Pancreas (tissue), 10 donors: ENCODE data around the gene METTL1. TPM values are rescaled to one million over a fixed set of nuclear protein-coding genes. Genes with fewer than 3 reads are reported as not detected.

Experiments used
- ATAC-seq, 4 donors: fragments of 200-7000 bp; cut with Tn5 transposase; one replicate each; pipeline versions ENCODE4 v1.8.0 to v1.9.1; 2020; ENCODE audit warnings: mild to moderate bottlenecking in 4 of 4, moderate library complexity in 4 of 4
- DNase-seq, 6 donors: peaks; one replicate each; pipeline ENCODE4 v3.0.0-alpha.2; 2020
- FAIRE-seq: peaks from 2 replicates; lab custom pipeline; 2012; peaks lifted over from hg19 to GRCh38; lab: Jason Lieb, UNC
- H3K27ac ChIP-seq, 4 donors: fragments of 200-600 bp; sonication (generic); 1 replicate in 3 of 4; 2 replicates in 1 of 4; pipeline versions ENCODE4 v1.5.0 to v1.8.0; 2020
- H3K27me3 ChIP-seq, 4 donors: fragments of 200-600 bp; one replicate each; pipeline ENCODE4 v1.8.0; 2021
- H3K36me3 ChIP-seq, 3 donors: fragments of 200-600 bp; sonication (generic) in 1 of 3; one replicate each; pipeline versions ENCODE4 v1.5.0 to v1.8.0; 2020 to 2021
- H3K4me1 ChIP-seq, 3 donors: fragments of 200-600 bp; one replicate each; pipeline ENCODE4 v1.8.0; 2021
- H3K4me3 ChIP-seq, 4 donors: fragments of 200-600 bp; sonication (generic) in 2 of 4; one replicate each; pipeline versions ENCODE4 v1.5.0 to v1.8.0; 2020 to 2021
- H3K9me3 ChIP-seq, 4 donors: fragments of 200-600 bp; one replicate each; pipeline ENCODE4 v1.8.0; 2021
- CTCF ChIP-seq, 4 donors: fragments of 200-600 bp; sonication (generic) in 3 of 4; IDR thresholded peaks; one replicate each; pipeline versions ENCODE4 v1.5.0 to v1.8.0; 2021; ENCODE audit warnings: antibody characterized with exemption in 4 of 4
- WGBS, 2 donors: extraction: QIAGEN DNeasy Blood & Tissue Kit; methylation state at CpG; one replicate each; pipeline ENCODE4 v1.1.7; 2013; 5-methylcytosine and 5-hydroxymethylcytosine counted together
- intact Hi-C, 3 donors: fragments of 100-400 bp; cut with DNase I; formaldehyde crosslinking; loops; one replicate each; pipeline versions ENCODE4 v1.11.1 to v1.14.2; 2022
- polyA plus RNA-seq, 2 donors: library from polyadenylated mRNA; stranded (reverse); fragments of 200-250 nt; gene quantifications; one replicate each; pipeline ENCODE4 v1.2.3, GENCODE V29; 2013
- total RNA-seq, 6 donors: library from RNA; stranded (reverse); fragmentation: NEBNext Ultra II Directional in 4 of 6; extraction: Animal tissue kit (Norgen Biotek cat#: 25700) in 4 of 6; gene quantifications; one replicate each; pipeline versions ENCODE4 v1.2.1 to v1.2.4, GENCODE V29; 2021 to 2023
- donor health status: healthy with polysubstance abuse.
- donor health status: DM: no; HTN: no; CAD: no; lungs with moderate emphysema.
- donor health status: DM: no; HTN: no; CAD: no.
- donor health status: control.
- donor health status: control.
- donor health status: Bipolar disorder and iron deficiency.
- donor health status: DM: yes; HTN: yes; CAD: no.
- donor health status: DM: no; HTN: no; CAD: no.
- donor health status: DM: no; HTN: no; CAD: no.
- donor health status: DM: yes; HTN: yes; CAD: no.

Gene METTL1
- total and polyA plus RNA-seq, 8 donors, result 11.5 to 55.9 (median 23.0) TPM

- no peak for ATAC-seq
Observed at GRCh38 chr12:57731411-57732080, 40.4 kb downstream of the METTL1 start.

DNA sequence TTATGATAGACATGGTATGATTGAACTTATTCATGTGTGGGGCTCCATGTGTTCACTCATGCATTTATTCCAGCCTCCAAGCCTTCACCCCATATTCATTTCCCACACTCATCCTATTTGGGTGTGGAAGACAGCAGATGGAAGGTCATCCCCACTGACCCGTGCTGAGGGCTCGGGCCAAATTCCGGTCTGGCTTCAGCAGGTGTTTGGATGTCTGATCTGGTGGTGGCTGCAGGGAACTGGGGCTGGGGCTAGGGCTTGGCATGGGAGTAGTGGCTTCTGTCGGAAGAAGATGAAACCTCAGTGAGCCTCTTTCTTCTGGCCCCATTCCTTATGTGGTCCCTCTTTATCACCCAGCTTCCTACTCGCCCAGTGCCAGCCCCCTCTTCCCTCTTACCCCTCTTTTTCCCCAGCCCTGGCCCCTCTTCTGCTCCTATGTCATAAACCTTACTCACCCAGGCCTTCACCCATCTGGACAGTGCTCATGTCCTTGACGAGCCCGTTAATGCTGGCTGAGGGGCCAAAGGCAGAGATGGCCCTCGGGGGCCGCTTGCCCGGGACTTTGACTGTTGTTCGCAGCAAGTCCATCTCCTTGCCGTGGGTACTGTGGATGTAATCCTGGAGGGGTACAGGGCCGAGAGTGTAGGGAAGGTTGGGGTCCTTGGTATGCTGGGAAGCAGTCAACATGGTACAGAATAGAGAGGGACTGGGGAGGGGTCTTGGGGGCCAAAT is 41.4 kb downstream of the METTL1 start:
- Histone ChIP-seq H3K27me3 (peaks cover 0 to 4% (median 0%) of the 10 kb centered on the region in 4 donors), H3K36me3 (no peaks in the 10 kb centered on the region), H3K4me1 (no peaks in the 10 kb centered on the region), H3K9me3 (no peaks in the 10 kb centered on the region), H3K27ac (no peak overlapping the region), H3K4me3 (no peak overlapping the region)
- WGBS, 2 donors, result 72 to 83% methylated on average over 13 of the region's 13 CpGs
- FAIRE-seq, result no peak
- no peak for DNase-seq
- TF ChIP-seq CTCF (IDR thresholded peaks at IDR 0.05), result no peak
- intact Hi-C loops, result no loop called here
- no peak for ATAC-seq

More at GRCh38 chr12:57731411-57732080, 40.4 kb downstream of the METTL1 start:
- H3K27me3 ChIP-seq, result peaks cover 0 to 6% (median 0%) of the 10 kb centered on the region in 4 donors
- H3K27ac ChIP-seq, result no peak overlapping the region
- intact Hi-C loops, result no loop called here
- FAIRE-seq (no peak), DNase-seq (no peak)
- no peaks in the 10 kb centered on the region for H3K9me3 ChIP-seq
- TF ChIP-seq CTCF (IDR thresholded peaks at IDR 0.05), result no peak
- no peak overlapping the region for H3K4me3 ChIP-seq
- 70 to 75% methylated on average over 19 of the region's 19 CpGs for WGBS, 2 donors
- peaks cover 0 to 5% (median 0%) of the 10 kb centered on the region in 3 donors for H3K4me1 ChIP-seq
- no peaks in the 10 kb centered on the region for H3K36me3 ChIP-seq

- 47 to 56% methylated on average over 5 of the region's 5 CpGs for WGBS, 2 donors
- ATAC-seq, result no peak
- H3K9me3 ChIP-seq, result no peaks in the 10 kb centered on the region
- no peak overlapping the region for H3K4me3 ChIP-seq
- no peak for TF ChIP-seq CTCF (IDR thresholded peaks at IDR 0.05)
- H3K27me3 ChIP-seq, result no peaks in the 10 kb centered on the region
- H3K4me1 ChIP-seq, result no peaks in the 10 kb centered on the region
- intact Hi-C loops, result no loop called here
- no peak for DNase-seq
- no peak overlapping the region for H3K27ac ChIP-seq
- no peak for FAIRE-seq
- no peaks in the 10 kb centered on the region for H3K36me3 ChIP-seq
Observed at GRCh38 chr12:57729321-57729844, 42.5 kb downstream of the METTL1 start.

- peak in 2 of 6 donors; percentile 16 to 51 for DNase-seq
- Histone ChIP-seq H3K27me3 (no peaks in the 10 kb centered on the region), H3K4me3 (no peak overlapping the region), H3K9me3 (no peaks in the 10 kb centered on the region), H3K36me3 (no peaks in the 10 kb centered on the region), H3K27ac (no peak overlapping the region), H3K4me1 (no peaks in the 10 kb centered on the region)
- FAIRE-seq, result no peak
- intact Hi-C loops, result no loop called here
- no peak for TF ChIP-seq CTCF (IDR thresholded peaks at IDR 0.05)
- 50 to 63% methylated on average over 21 of the region's 21 CpGs for WGBS, 2 donors
- peak in 1 of 4 donors; percentile 33 for ATAC-seq
Observed at GRCh38 chr12:57727758-57728395, 44.0 kb downstream of the METTL1 start.
